ENCODE data around the gene CTIF. TPM values are rescaled to one million over a fixed set of nuclear protein-coding genes. Genes with fewer than 3 reads are reported as not detected.

Gene CTIF
- polyA plus RNA-seq, 1 of the 3 experiments (the other 2 are of a cell fraction): 47.2 TPM

DNA sequence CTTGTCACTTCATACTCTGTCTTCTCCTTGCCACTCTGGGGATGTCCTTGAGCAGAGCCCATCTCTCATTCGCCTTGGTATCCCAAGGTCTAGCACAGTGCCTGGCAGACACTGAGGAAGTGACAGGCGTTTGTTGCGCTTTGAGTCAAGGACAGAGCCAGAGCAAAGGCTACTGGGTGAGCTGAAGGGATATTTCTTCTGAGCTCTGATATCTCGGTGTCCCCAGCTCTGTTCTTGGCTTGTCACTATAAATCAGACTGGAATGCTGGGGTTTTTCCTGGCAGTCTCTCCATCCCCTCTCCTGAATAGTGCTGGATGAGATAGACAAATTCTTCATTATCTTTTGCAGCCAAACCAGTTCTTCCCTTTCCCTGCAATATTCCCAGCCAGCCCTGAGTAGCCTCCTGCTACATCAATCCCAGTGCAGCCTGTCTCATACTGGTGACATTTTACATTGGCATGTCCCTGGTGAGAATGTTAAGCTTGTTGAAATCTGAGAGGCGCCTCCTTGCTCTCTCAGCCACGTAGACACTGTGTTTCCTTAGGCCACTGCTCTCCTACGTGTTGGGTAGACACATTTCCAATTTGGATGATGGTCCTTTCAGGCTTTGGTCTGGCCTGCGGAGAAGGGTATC, 61.7 kb downstream of the CTIF start:
- no peak overlapping the region for H3K4me3 ChIP-seq (ENCODE audit: low read depth in 2 of 2, low read length in 1 of 2)
- TF ChIP-seq SMC3 (IDR thresholded peaks at IDR 0.05; ENCODE audit: low read depth, low read length): no peak
- CTCF ChIA-PET: interaction anchor here (1.2 to 1.4 kb wide), 2 partner anchors 11 to 125 kb away, joined by 4 to 5 read pairs; no protein-coding TSS in a partner anchor
- no peak overlapping the region for H2AFZ ChIP-seq (ENCODE audit: low read depth)
- no peaks in the 10 kb centered on the region for H3F3A ChIP-seq (replicated peaks; ENCODE audit: insufficient read depth)
- H3K4me2 ChIP-seq: no peak overlapping the region
- H3K27me3 ChIP-seq (ENCODE audit: insufficient read depth): no peaks in the 10 kb centered on the region
- H3K9ac ChIP-seq: no peak overlapping the region
- DNase-seq: no peak
- peaks cover 0 to 8% of the 10 kb centered on the region in 2 experiments for H3K36me3 ChIP-seq (replicated peaks in 1 of 2; ENCODE audit: control insufficient read depth in 1 of 2, insufficient read depth in 2 of 2, low read length in 1 of 2)
- peaks cover 85% of the 10 kb centered on the region for H3K79me2 ChIP-seq (ENCODE audit: insufficient read depth)
- H3K4me1 ChIP-seq (ENCODE audit: control insufficient read depth in 1 of 2, insufficient read depth in 2 of 2, low read depth in 1 of 2, low read length in 1 of 2): peaks cover 11 to 30% of the 10 kb centered on the region in 2 experiments; a peak in 2 of 4 replicates
- peaks cover 82% of the 10 kb centered on the region for H4K20me1 ChIP-seq (ENCODE audit: insufficient read depth)
- H3K9me2 ChIP-seq: no peaks in the 10 kb centered on the region
- H3K9me3 ChIP-seq: no peaks in the 10 kb centered on the region
- WGBS (ENCODE audit: low lambda C conversion rate): 91% methylated on average over 8 of the region's 8 CpGs
- H3K27ac ChIP-seq (ENCODE audit: low read depth in 2 of 2, low read length in 1 of 2): peak overlapping the region in 1 of 2 experiments; percentile 19; a peak in 1 of 4 replicates
- POLR2A ChIA-PET: no interaction called here

DNA sequence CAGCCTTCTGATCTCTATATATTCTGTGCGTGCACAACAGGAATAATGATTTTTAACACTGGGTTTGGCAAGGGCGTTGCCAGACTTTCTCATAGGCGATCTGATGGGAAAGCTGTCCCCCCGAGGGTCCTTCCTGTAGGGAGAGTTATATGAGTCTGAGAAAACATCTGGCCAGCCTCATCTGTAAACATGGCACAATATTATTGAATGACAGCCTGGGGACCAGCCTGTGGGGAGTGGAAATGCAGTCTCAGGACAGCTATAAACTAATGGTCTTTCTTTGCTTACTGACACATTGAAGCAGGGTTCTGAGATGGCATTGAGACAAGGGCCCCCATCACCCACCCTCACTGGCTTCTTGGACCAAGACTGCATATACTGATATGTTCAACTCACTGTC, 62.5 kb downstream of the CTIF start:
- no peak overlapping the region for H3K4me2 ChIP-seq
- TF ChIP-seq, protein P1, sequence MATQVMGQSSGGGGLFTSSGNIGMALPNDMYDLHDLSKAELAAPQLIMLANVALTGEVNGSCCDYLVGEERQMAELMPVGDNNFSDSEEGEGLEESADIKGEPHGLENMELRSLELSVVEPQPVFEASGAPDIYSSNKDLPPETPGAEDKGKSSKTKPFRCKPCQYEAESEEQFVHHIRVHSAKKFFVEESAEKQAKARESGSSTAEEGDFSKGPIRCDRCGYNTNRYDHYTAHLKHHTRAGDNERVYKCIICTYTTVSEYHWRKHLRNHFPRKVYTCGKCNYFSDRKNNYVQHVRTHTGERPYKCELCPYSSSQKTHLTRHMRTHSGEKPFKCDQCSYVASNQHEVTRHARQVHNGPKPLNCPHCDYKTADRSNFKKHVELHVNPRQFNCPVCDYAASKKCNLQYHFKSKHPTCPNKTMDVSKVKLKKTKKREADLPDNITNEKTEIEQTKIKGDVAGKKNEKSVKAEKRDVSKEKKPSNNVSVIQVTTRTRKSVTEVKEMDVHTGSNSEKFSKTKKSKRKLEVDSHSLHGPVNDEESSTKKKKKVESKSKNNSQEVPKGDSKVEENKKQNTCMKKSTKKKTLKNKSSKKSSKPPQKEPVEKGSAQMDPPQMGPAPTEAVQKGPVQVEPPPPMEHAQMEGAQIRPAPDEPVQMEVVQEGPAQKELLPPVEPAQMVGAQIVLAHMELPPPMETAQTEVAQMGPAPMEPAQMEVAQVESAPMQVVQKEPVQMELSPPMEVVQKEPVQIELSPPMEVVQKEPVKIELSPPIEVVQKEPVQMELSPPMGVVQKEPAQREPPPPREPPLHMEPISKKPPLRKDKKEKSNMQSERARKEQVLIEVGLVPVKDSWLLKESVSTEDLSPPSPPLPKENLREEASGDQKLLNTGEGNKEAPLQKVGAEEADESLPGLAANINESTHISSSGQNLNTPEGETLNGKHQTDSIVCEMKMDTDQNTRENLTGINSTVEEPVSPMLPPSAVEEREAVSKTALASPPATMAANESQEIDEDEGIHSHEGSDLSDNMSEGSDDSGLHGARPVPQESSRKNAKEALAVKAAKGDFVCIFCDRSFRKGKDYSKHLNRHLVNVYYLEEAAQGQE (IDR thresholded peaks at IDR 0.05; ENCODE audit: low read depth, low read length): no peak
- TF ChIP-seq ELF1 (IDR thresholded peaks at IDR 0.05) (no peak), POLR2AphosphoS5 (IDR thresholded peaks at IDR 0.05; ENCODE audit: low read depth, low read length) (no peak), JUND (IDR thresholded peaks at IDR 0.05) (no peak), MXI1 (IDR thresholded peaks at IDR 0.05; ENCODE audit: low read depth, low read length) (no peak), GABPA (IDR thresholded peaks at IDR 0.05; ENCODE audit: low read depth) (no peak), RAD21 (IDR thresholded peaks at IDR 0.05; ENCODE audit: low read length) (no peak), EP300 (IDR thresholded peaks at IDR 0.05; ENCODE audit: borderline replicate concordance in 1 of 2, low read depth in 1 of 2, low read length in 1 of 2) (no peak), RCOR1 (IDR thresholded peaks at IDR 0.05; ENCODE audit: low read length) (no peak)
- TF ChIP-seq, protein P2, sequence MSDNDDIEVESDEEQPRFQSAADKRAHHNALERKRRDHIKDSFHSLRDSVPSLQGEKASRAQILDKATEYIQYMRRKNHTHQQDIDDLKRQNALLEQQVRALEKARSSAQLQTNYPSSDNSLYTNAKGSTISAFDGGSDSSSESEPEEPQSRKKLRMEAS (IDR thresholded peaks at IDR 0.05; ENCODE audit: low read depth): no peak
- TF ChIP-seq, protein P3, sequence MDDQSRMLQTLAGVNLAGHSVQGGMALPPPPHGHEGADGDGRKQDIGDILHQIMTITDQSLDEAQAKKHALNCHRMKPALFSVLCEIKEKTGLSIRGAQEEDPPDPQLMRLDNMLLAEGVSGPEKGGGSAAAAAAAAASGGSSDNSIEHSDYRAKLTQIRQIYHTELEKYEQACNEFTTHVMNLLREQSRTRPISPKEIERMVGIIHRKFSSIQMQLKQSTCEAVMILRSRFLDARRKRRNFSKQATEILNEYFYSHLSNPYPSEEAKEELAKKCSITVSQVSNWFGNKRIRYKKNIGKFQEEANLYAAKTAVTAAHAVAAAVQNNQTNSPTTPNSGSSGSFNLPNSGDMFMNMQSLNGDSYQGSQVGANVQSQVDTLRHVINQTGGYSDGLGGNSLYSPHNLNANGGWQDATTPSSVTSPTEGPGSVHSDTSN (IDR thresholded peaks at IDR 0.05): no peak
- TF ChIP-seq, protein P4, sequence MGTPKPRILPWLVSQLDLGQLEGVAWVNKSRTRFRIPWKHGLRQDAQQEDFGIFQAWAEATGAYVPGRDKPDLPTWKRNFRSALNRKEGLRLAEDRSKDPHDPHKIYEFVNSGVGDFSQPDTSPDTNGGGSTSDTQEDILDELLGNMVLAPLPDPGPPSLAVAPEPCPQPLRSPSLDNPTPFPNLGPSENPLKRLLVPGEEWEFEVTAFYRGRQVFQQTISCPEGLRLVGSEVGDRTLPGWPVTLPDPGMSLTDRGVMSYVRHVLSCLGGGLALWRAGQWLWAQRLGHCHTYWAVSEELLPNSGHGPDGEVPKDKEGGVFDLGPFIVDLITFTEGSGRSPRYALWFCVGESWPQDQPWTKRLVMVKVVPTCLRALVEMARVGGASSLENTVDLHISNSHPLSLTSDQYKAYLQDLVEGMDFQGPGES (IDR thresholded peaks at IDR 0.05; ENCODE audit: low read depth, low read length): no peak
- TF ChIP-seq, protein P5, sequence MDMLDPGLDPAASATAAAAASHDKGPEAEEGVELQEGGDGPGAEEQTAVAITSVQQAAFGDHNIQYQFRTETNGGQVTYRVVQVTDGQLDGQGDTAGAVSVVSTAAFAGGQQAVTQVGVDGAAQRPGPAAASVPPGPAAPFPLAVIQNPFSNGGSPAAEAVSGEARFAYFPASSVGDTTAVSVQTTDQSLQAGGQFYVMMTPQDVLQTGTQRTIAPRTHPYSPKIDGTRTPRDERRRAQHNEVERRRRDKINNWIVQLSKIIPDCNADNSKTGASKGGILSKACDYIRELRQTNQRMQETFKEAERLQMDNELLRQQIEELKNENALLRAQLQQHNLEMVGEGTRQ (IDR thresholded peaks at IDR 0.05; ENCODE audit: borderline replicate concordance, low read depth, low read length): no peak
- H3K36me3 ChIP-seq (replicated peaks in 1 of 2; ENCODE audit: control insufficient read depth in 1 of 2, insufficient read depth in 2 of 2, low read length in 1 of 2): peaks cover 0 to 5% of the 10 kb centered on the region in 2 experiments
- H3K9ac ChIP-seq: no peak overlapping the region
- no peaks in the 10 kb centered on the region for H3K27me3 ChIP-seq (ENCODE audit: insufficient read depth)
- CTCF ChIA-PET: interaction anchor here (0.7 to 1.2 kb wide), 2 partner anchors 63 to 125 kb away, joined by 3 to 5 read pairs; no protein-coding TSS in a partner anchor
- peaks cover 84% of the 10 kb centered on the region for H4K20me1 ChIP-seq (ENCODE audit: insufficient read depth)
- WGBS (ENCODE audit: low lambda C conversion rate): 82% methylated on average over 4 of the region's 4 CpGs
- peaks cover 13 to 36% of the 10 kb centered on the region in 2 experiments; a peak in 2 of 4 replicates for H3K4me1 ChIP-seq (ENCODE audit: control insufficient read depth in 1 of 2, insufficient read depth in 2 of 2, low read depth in 1 of 2, low read length in 1 of 2)
- DNase-seq: no peak
- H2AFZ ChIP-seq (ENCODE audit: low read depth): no peak overlapping the region
- no peak overlapping the region; a peak in 1 of 4 replicates for H3K27ac ChIP-seq (ENCODE audit: low read depth in 2 of 2, low read length in 1 of 2)
- no peaks in the 10 kb centered on the region for H3K9me3 ChIP-seq
- no peaks in the 10 kb centered on the region for H3F3A ChIP-seq (replicated peaks; ENCODE audit: insufficient read depth)
- H3K79me2 ChIP-seq (ENCODE audit: insufficient read depth): peaks cover 86% of the 10 kb centered on the region
- H3K4me3 ChIP-seq (ENCODE audit: low read depth in 2 of 2, low read length in 1 of 2): no peak overlapping the region
- POLR2A ChIA-PET: no interaction called here
- no peaks in the 10 kb centered on the region for H3K9me2 ChIP-seq

Data from SK-N-SH (cell line).